Tibial nerve (tissue), 3 donors: Measurements from ENCODE around the gene PCDHGA6.

Source experiments
- POLR2A ChIP-seq, 2 donors: fragments of 450-650 bp; IDR thresholded peaks; one replicate each; pipeline ENCODE4 v1.6.1; 2017; ENCODE audit warnings: antibody characterized with exemption in 2 of 2, mild to moderate bottlenecking in 2 of 2, moderate library complexity in 2 of 2
- TF ChIP-seq, protein P1 (sequence below), 5 experiments: fragments of 200-600 bp in 3 of 5; fragments of 450-650 bp in 2 of 5; sonication (generic) in 3 of 5; IDR thresholded peaks; one replicate each; pipeline ENCODE4 v1.5.1; 2016 to 2019; ENCODE audit warnings: antibody characterized with exemption in 5 of 5, mild to moderate bottlenecking in 3 of 5, moderate library complexity in 2 of 5

DNA sequence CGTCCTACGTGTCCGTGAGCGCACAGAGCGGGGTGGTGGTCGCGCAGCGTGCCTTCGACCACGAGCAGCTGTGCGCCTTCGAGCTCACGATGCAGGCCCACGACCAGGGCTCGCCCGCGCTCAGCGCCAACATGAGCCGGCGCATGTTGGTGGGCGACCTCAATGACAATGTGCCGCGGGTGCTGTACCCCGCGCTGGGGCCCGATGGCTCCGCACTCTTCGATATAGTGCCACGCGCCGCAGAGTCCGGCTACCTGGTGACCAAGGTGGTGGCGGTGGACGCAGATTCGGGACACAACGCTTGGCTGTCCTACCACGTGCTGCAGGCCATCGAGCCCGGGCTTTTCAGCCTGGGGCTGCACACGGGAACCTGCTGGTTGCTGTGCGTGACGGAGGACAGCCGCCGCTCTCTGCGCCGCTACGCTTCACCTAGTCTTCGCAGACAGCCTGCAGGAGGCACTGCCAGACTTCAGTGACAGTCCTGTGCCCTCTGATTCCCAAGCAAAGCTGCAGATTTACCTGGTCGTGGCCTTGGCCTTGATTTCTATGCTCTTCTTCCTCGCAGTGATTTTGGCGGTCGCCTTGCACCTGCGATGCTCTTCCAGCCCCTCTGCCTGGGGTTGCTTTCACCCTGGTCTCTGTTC, 54.2 kb downstream of the PCDHGA6 start:
- TF ChIP-seq, protein P1, sequence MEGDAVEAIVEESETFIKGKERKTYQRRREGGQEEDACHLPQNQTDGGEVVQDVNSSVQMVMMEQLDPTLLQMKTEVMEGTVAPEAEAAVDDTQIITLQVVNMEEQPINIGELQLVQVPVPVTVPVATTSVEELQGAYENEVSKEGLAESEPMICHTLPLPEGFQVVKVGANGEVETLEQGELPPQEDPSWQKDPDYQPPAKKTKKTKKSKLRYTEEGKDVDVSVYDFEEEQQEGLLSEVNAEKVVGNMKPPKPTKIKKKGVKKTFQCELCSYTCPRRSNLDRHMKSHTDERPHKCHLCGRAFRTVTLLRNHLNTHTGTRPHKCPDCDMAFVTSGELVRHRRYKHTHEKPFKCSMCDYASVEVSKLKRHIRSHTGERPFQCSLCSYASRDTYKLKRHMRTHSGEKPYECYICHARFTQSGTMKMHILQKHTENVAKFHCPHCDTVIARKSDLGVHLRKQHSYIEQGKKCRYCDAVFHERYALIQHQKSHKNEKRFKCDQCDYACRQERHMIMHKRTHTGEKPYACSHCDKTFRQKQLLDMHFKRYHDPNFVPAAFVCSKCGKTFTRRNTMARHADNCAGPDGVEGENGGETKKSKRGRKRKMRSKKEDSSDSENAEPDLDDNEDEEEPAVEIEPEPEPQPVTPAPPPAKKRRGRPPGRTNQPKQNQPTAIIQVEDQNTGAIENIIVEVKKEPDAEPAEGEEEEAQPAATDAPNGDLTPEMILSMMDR (IDR thresholded peaks at IDR 0.05), result no peak
- no peak for TF ChIP-seq POLR2A (IDR thresholded peaks at IDR 0.05)
